ENCODE data around the gene ABHD2. TPM values are rescaled to one million over a fixed set of nuclear protein-coding genes. Genes with fewer than 3 reads are reported as not detected.

ABHD2 gene
- total and polyA plus RNA-seq, 2 donors (not counting 3 experiments of a cell fraction or from before 2014, with no cell fraction given) = 14.0 to 62.2 TPM

DNA sequence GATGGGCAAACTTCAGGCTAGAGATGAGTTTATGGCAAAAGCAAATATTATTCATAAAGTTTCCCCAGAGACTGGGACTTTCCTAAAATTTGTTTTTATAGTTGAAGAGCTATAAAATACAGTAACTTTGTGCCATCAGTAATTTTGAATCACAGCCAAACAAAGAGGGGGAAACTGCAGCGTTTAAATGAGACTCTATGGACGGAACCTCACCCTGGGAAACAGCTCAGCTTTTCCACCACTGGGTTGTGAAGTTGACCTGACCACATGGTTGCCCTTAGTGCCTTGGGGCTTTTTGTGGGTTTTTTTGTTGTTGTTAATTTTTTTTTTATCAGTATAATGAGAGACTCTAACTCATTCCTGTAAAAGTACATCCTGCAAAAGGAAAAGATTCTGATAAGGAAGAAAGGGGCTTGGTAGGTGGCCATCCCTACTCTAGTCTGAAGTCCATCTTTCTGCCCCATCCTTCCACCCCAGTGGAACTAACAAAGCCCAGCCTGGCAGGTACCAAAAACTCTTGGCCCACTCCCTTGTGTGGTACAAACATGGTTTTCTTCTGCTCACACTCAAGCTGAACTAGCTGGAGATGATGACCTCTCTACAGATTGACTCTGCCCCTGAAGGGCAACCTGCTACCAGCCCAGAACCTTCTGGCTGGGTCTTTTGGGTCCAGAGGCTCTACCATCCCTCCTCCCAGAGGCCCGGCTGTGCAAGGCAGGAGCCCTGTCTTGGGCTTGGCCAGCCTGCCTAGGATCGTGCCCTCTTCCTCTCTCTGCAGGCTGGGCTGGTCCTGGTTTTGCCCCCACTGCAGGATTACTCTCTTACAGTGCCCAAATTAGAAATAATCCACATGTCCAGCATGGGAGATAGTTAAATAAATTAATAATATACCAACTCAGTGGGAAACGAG is 92.0 kb downstream of the ABHD2 start:
- no peak for TF ChIP-seq MYC (IDR thresholded peaks at IDR 0.05; ENCODE audit: low read depth, low read length)
- TF ChIP-seq FOS (IDR thresholded peaks at IDR 0.05; ENCODE audit: borderline replicate concordance, insufficient read depth, low read length) = no peak
- no peak for TF ChIP-seq POLR2A (IDR thresholded peaks at IDR 0.05; ENCODE audit: low read depth, low read length)
- TF ChIP-seq GATA2 (IDR thresholded peaks at IDR 0.05; ENCODE audit: insufficient read depth, insufficient read length, low read depth, low read length) = no peak
- no peak for TF ChIP-seq POLR2AphosphoS5 (IDR thresholded peaks at IDR 0.05; ENCODE audit: insufficient read depth, low read depth, low read length)
- TF ChIP-seq, protein P1, sequence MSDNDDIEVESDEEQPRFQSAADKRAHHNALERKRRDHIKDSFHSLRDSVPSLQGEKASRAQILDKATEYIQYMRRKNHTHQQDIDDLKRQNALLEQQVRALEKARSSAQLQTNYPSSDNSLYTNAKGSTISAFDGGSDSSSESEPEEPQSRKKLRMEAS (IDR thresholded peaks at IDR 0.05; ENCODE audit: insufficient read depth, insufficient read length) = no peak
- TF ChIP-seq EZH2 (IDR thresholded peaks at IDR 0.05; ENCODE audit: borderline replicate concordance, low read depth, low read length, severe bottlenecking) = no peak
- peaks cover 0 to 3% of the 10 kb centered on the region in 2 experiments for H3K36me3 ChIP-seq (ENCODE audit: control insufficient read depth in 2 of 2, extremely low read depth in 1 of 2, insufficient read depth in 2 of 2, low read length in 2 of 2)
- dilution Hi-C loops (cut with MboI; ENCODE audit: extremely low pct_ligation_motif_present, low sequenced_read_pairs) = no loop called here
- H3K4me1 ChIP-seq (ENCODE audit: control insufficient read depth, extremely low read depth, insufficient read depth, low read length) = no peaks in the 10 kb centered on the region
- no peaks in the 10 kb centered on the region for H3K9me3 ChIP-seq (replicated peaks; ENCODE audit: control insufficient read depth, insufficient read depth, low read length)
- intact Hi-C loops (cut with micrococcal nuclease) = loop anchor here (10.0 kb wide), 1 partner anchor 555 kb away; the partner anchor contains the start of gene AEN
- H3K4me3 ChIP-seq (replicated peaks in 1 of 3; ENCODE audit: insufficient read depth in 1 of 3, low read depth in 1 of 3, low read length in 3 of 3) = no peak overlapping the region
- H3K27me3 ChIP-seq (ENCODE audit: control insufficient read depth in 2 of 2, insufficient read depth in 2 of 2, low read length in 2 of 2) = no peaks in the 10 kb centered on the region
- FAIRE-seq (no peak), DNase-seq (ENCODE audit: low read depth, low spot score) (no peak)
- no TSS peak for BruUV-seq (replicated peaks)
- H3K79me2 ChIP-seq (ENCODE audit: control insufficient read depth, insufficient read depth, low read length) = no peaks in the 10 kb centered on the region
- no peak overlapping the region for H3K9ac ChIP-seq (replicated peaks; ENCODE audit: extremely low read depth, insufficient read depth, low read length)
- no peak overlapping the region for H2AFZ ChIP-seq (ENCODE audit: low read depth, low read length)
- ChIA-PET POLR2A (no interaction called here), CTCF (interaction anchor here (1.1 to 4.7 kb wide), 6 partner anchors 9 to 302 kb away, joined by 3 to 198 read pairs (median 14); partner anchors contain the start of gene ABHD2)
- H3K9me1 ChIP-seq (replicated peaks; ENCODE audit: control insufficient read depth, extremely low read depth, insufficient read depth, low read length) = no peaks in the 10 kb centered on the region
- no peak overlapping the region for H3K4me2 ChIP-seq (ENCODE audit: insufficient read depth, low read length)
- H3K27ac ChIP-seq (ENCODE audit: insufficient read depth, low read depth, low read length) = no peak overlapping the region
- H4K20me1 ChIP-seq (replicated peaks; ENCODE audit: control insufficient read depth, extremely low read depth, insufficient read depth, low read length) = no peaks in the 10 kb centered on the region

Measured in endothelial cell of umbilical vein (primary cell).